Esophagus squamous epithelium (tissue), 4 donors: Measurements from ENCODE around the gene CAMK2A.

Experiments used
- CTCF ChIP-seq, 6 experiments: fragments of 450-650 bp in 4 of 6; fragments of 200-600 bp in 2 of 6; sonication (generic) in 2 of 6; IDR thresholded peaks; one replicate each; pipeline ENCODE4 v1.5.1; 2016 to 2019; ENCODE audit warnings: antibody characterized with exemption in 6 of 6, mild to moderate bottlenecking in 4 of 6, moderate library complexity in 4 of 6
- POLR2A ChIP-seq, 4 donors: fragments of 450-650 bp; IDR thresholded peaks; one replicate each; pipeline ENCODE4 v1.6.1; 2017; ENCODE audit warnings: antibody characterized with exemption in 4 of 4, mild to moderate bottlenecking in 4 of 4, moderate library complexity in 3 of 4

- no peak for TF ChIP-seq CTCF (IDR thresholded peaks at IDR 0.05)
- TF ChIP-seq POLR2A (IDR thresholded peaks at IDR 0.05), result no peak
Observed at GRCh38 chr5:150321211-150321610, 31.6 kb upstream of the CAMK2A start.
